ENCODE measurements around the gene TSHZ2. TPM values are rescaled to one million over a fixed set of nuclear protein-coding genes. Genes with fewer than 3 reads are reported as not detected.

TSHZ2 gene
- total RNA-seq, 1 experiment from 2014 or later = 0.07 TPM

GRCh38 chr20:52922436-52922835 is 49.7 kb upstream of the TSHZ2 start:
- H3K4me1 ChIP-seq (ENCODE audit: control insufficient read depth in 1 of 2, insufficient read depth in 2 of 2, low read length in 2 of 2) = no peaks in the 10 kb centered on the region
- H3K27ac ChIP-seq (ENCODE audit: low read depth, low read length) = no peak overlapping the region
- H3K79me2 ChIP-seq (ENCODE audit: insufficient read depth, low read length) = no peaks in the 10 kb centered on the region
- TF ChIP-seq YY1 (IDR thresholded peaks at IDR 0.05; ENCODE audit: extremely low read depth, insufficient replicate concordance, low read depth, low read length) = no peak
- TF ChIP-seq RAD21 (IDR thresholded peaks at IDR 0.05; ENCODE audit: low read depth) = no peak
- no peak for TF ChIP-seq ZFX (IDR thresholded peaks at IDR 0.05)
- TF ChIP-seq CBX3 (IDR thresholded peaks at IDR 0.05; ENCODE audit: low read depth) = no peak
- no peak for TF ChIP-seq ATF3 (IDR thresholded peaks at IDR 0.05)
- TF ChIP-seq FOSL1 (IDR thresholded peaks at IDR 0.05; ENCODE audit: low read depth) = no peak
- TF ChIP-seq, protein P1, sequence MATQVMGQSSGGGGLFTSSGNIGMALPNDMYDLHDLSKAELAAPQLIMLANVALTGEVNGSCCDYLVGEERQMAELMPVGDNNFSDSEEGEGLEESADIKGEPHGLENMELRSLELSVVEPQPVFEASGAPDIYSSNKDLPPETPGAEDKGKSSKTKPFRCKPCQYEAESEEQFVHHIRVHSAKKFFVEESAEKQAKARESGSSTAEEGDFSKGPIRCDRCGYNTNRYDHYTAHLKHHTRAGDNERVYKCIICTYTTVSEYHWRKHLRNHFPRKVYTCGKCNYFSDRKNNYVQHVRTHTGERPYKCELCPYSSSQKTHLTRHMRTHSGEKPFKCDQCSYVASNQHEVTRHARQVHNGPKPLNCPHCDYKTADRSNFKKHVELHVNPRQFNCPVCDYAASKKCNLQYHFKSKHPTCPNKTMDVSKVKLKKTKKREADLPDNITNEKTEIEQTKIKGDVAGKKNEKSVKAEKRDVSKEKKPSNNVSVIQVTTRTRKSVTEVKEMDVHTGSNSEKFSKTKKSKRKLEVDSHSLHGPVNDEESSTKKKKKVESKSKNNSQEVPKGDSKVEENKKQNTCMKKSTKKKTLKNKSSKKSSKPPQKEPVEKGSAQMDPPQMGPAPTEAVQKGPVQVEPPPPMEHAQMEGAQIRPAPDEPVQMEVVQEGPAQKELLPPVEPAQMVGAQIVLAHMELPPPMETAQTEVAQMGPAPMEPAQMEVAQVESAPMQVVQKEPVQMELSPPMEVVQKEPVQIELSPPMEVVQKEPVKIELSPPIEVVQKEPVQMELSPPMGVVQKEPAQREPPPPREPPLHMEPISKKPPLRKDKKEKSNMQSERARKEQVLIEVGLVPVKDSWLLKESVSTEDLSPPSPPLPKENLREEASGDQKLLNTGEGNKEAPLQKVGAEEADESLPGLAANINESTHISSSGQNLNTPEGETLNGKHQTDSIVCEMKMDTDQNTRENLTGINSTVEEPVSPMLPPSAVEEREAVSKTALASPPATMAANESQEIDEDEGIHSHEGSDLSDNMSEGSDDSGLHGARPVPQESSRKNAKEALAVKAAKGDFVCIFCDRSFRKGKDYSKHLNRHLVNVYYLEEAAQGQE (IDR thresholded peaks at IDR 0.05; ENCODE audit: low read depth) = no peak
- TF ChIP-seq, protein P2, sequence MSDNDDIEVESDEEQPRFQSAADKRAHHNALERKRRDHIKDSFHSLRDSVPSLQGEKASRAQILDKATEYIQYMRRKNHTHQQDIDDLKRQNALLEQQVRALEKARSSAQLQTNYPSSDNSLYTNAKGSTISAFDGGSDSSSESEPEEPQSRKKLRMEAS (IDR thresholded peaks at IDR 0.05) = no peak
- TF ChIP-seq EZH2phosphoT487 (IDR thresholded peaks at IDR 0.05; ENCODE audit: borderline replicate concordance) = no peak
- no peak for TF ChIP-seq EGR1 (IDR thresholded peaks at IDR 0.05; ENCODE audit: low read depth)
- no peak for TF ChIP-seq EZH2 (IDR thresholded peaks at IDR 0.05)
- no peak for TF ChIP-seq POLR2A (IDR thresholded peaks at IDR 0.05; ENCODE audit: borderline replicate concordance, extremely low read depth, insufficient read depth, insufficient read length)
- TF ChIP-seq ELF1 (IDR thresholded peaks at IDR 0.05; ENCODE audit: borderline replicate concordance, low read depth) = no peak
- TF ChIP-seq SRF (IDR thresholded peaks at IDR 0.05; ENCODE audit: low read depth) = no peak
- no peak for TF ChIP-seq CEBPB (IDR thresholded peaks at IDR 0.05; ENCODE audit: low read depth)
- TF ChIP-seq SP1 (IDR thresholded peaks at IDR 0.05; ENCODE audit: low read depth) = no peak
- no peak for TF ChIP-seq JUND (IDR thresholded peaks at IDR 0.05)
- TF ChIP-seq SIN3A (IDR thresholded peaks at IDR 0.05; ENCODE audit: low read depth) = no peak
- no peak overlapping the region for H3K9ac ChIP-seq (ENCODE audit: low read length)
- ChIA-PET CTCF (no interaction called here), POLR2A (no interaction called here), RAD21 (ENCODE audit: low non-redundant PET in 1 of 2, low total read pairs in 2 of 2, uncharacterized antibody in 2 of 2, unreplicated experiment in 2 of 2) (no interaction called here)
- no peak overlapping the region for H2AFZ ChIP-seq (ENCODE audit: low read depth, low read length, poor library complexity, severe bottlenecking)
- no peaks in the 10 kb centered on the region for H3K9me2 ChIP-seq (ENCODE audit: insufficient read depth)
- no peak overlapping the region for H3K4me3 ChIP-seq (replicated peaks in 1 of 2; ENCODE audit: low read depth in 1 of 2, low read length in 2 of 2)
- intact Hi-C loops (cut with micrococcal nuclease) = no loop called here
- H3K9me3 ChIP-seq (ENCODE audit: control insufficient read depth in 1 of 2, insufficient read depth in 1 of 2, low read depth in 1 of 2, low read length in 2 of 2) = peaks cover 3 to 7% of the 10 kb centered on the region in 2 experiments; a peak in 2 of 4 replicates
- DNase-seq (ENCODE audit: low read depth, low spot score) = no peak
- H3K4me2 ChIP-seq (ENCODE audit: low read length) = no peak overlapping the region
- BruUV-seq (replicated peaks) = no TSS peak
- no peaks in the 10 kb centered on the region for H3K27me3 ChIP-seq (ENCODE audit: insufficient read depth, low read length)
- no peak for ATAC-seq
- H4K20me1 ChIP-seq (ENCODE audit: insufficient read depth) = no peaks in the 10 kb centered on the region
- H3K36me3 ChIP-seq (ENCODE audit: control insufficient read depth in 1 of 2, insufficient read depth in 2 of 2, low read length in 2 of 2) = no peaks in the 10 kb centered on the region

Data from HCT116 (cell line).